ENCODE results near the gene FREM1.

- no peak for TF ChIP-seq CTCF (IDR thresholded peaks at IDR 0.05)
- TF ChIP-seq EZH2 (IDR thresholded peaks at IDR 0.05; ENCODE audit: borderline replicate concordance, insufficient read depth, low read depth, low read length, poor library complexity, severe bottlenecking), result no peak
Measured at GRCh38 chr9:14831074-14831473, 79.2 kb downstream of the FREM1 start.
